Measurements from ENCODE around the gene ABCB1. TPM values are rescaled to one million over a fixed set of nuclear protein-coding genes. Genes with fewer than 3 reads are reported as not detected.

Gene ABCB1
- total and polyA plus RNA-seq, 9 of the 15 experiments (the other 6 are each of a cell fraction or from before 2014, with no cell fraction given): 0.03 to 0.86 (median 0.52) TPM

- intact Hi-C loops (cut with micrococcal nuclease) (no loop called here), in situ Hi-C loops (cut with MboI) (no loop called here)
- TF ChIP-seq USF2 (CRISPR knock-in tag; IDR thresholded peaks at IDR 0.05): no peak
- TF ChIP-seq E2F6 (IDR thresholded peaks at IDR 0.05; ENCODE audit: borderline replicate concordance in 1 of 2, extremely low read depth in 1 of 2, insufficient read depth in 1 of 2, insufficient read length in 1 of 2, low read depth in 1 of 2, low read length in 1 of 2, poor library complexity in 1 of 2, severe bottlenecking in 1 of 2): peak in 1 of 2 experiments; percentile 41
- WGBS (ENCODE audit: insufficient coverage, low coverage, missing lambda C conversion rate): 9% methylated on average over 49 of the region's 80 CpGs
- ChIA-PET POLR2A (no interaction called here), CTCF (ENCODE audit: low intra/inter-chr PET ratio) (no interaction called here)
- peaks cover 0 to 9% of the 10 kb centered on the region in 2 experiments; a peak in 1 of 5 replicates for H3K4me1 ChIP-seq (replicated peaks in 1 of 2; ENCODE audit: control insufficient read depth in 2 of 2, insufficient read depth in 2 of 2, low read length in 2 of 2)
- peak within 1 kb of the TSS; percentile 18; the same call in 1 of the 2 replicates for H3K4me2 ChIP-seq (ENCODE audit: insufficient read depth, low read length)
- no peak for FAIRE-seq
- H3K4me3 ChIP-seq: no peak within 1 kb of the TSS
- H3K27ac ChIP-seq (ENCODE audit: extremely low read depth, low read depth, low read length): no peak within 1 kb of the TSS
- H3K9me1 ChIP-seq (ENCODE audit: control insufficient read depth, insufficient read depth, low read length): no peaks in the 10 kb centered on the region
- BruUV-seq (replicated peaks): no TSS peak
- H4K20me1 ChIP-seq (replicated peaks; ENCODE audit: control insufficient read depth, insufficient read depth, low read length): no peaks in the 10 kb centered on the region
- peak; percentile 73 for ATAC-seq
- H3K9me3 ChIP-seq (replicated peaks; ENCODE audit: control insufficient read depth, insufficient read depth, low read depth, low read length): no peaks in the 10 kb centered on the region
- H3K27me3 ChIP-seq (ENCODE audit: control insufficient read depth in 2 of 2, insufficient read depth in 2 of 2, low read length in 2 of 2): peaks cover 16 to 28% of the 10 kb centered on the region in 2 experiments; a peak in 4 of 5 replicates
- peak within 1 kb of the TSS; percentile 18; the same call in 1 of the 2 replicates for H2AFZ ChIP-seq (ENCODE audit: low read depth, low read length)
- peak in 2 of 4 experiments; percentile 18 to 24 for DNase-seq (ENCODE audit: extremely low read depth in 1 of 4, low spot score in 3 of 4)
- H3K9ac ChIP-seq (ENCODE audit: insufficient read depth in 1 of 2, low read depth in 2 of 2, low read length in 2 of 2): peak within 1 kb of the TSS in 1 of 2 experiments; percentile 61; a peak in 1 of 4 replicates
- no peaks in the 10 kb centered on the region for H3K36me3 ChIP-seq (ENCODE audit: control insufficient read depth, insufficient read depth, low read length)
- H3K79me2 ChIP-seq (ENCODE audit: control insufficient read depth, insufficient read depth, low read length): no peaks in the 10 kb centered on the region
These were observed 125.1 kb downstream of the ABCB1 start, which contains the start of gene ABCB4 for GRCh38 chr7:87475359-87476178. Gene ABCB4, minus strand, starts transcription at chr7:87475680. Its CDS starts 215 bp downstream, at chr7:87475465.

All from K562 (cell line).